Measurements from ENCODE around the gene PRCD.

The PRCD gene

GRCh38 chr17:76500074-76500746 is 39.6 kb upstream of the PRCD start:
- TF ChIP-seq, protein P1, sequence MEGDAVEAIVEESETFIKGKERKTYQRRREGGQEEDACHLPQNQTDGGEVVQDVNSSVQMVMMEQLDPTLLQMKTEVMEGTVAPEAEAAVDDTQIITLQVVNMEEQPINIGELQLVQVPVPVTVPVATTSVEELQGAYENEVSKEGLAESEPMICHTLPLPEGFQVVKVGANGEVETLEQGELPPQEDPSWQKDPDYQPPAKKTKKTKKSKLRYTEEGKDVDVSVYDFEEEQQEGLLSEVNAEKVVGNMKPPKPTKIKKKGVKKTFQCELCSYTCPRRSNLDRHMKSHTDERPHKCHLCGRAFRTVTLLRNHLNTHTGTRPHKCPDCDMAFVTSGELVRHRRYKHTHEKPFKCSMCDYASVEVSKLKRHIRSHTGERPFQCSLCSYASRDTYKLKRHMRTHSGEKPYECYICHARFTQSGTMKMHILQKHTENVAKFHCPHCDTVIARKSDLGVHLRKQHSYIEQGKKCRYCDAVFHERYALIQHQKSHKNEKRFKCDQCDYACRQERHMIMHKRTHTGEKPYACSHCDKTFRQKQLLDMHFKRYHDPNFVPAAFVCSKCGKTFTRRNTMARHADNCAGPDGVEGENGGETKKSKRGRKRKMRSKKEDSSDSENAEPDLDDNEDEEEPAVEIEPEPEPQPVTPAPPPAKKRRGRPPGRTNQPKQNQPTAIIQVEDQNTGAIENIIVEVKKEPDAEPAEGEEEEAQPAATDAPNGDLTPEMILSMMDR (conservative IDR thresholded peaks at IDR 0.05; ENCODE audit: low read depth, low read length): no peak
- no peak for DNase-seq (ENCODE audit: low read depth)
- H3K4me3 ChIP-seq (ENCODE audit: low read depth, low read length): peak overlapping the region; percentile 72

GRCh38 chr17:76500747-76501017 is 39.2 kb upstream of the PRCD start:
- DNase-seq (ENCODE audit: low read depth): no peak

GRCh38 chr17:76501018-76501826 is 38.6 kb upstream of the PRCD start, which contains the start of gene RHBDF2:
Gene RHBDF2 (minus strand): TSS chr17:76501423. CDS start chr17:76481524, 19,899 bp downstream.
- TF ChIP-seq, protein P1 (conservative IDR thresholded peaks at IDR 0.05; ENCODE audit: low read depth, low read length): no peak
- peak; percentile 80 for DNase-seq (ENCODE audit: low read depth)
- peak within 1 kb of the TSS; percentile 72 for H3K4me3 ChIP-seq (ENCODE audit: low read depth, low read length)

More at GRCh38 chr17:76500747-76501017, 39.2 kb upstream of the PRCD start:
- H3K4me3 ChIP-seq (ENCODE audit: low read depth, low read length): peak overlapping the region; percentile 72
- TF ChIP-seq, protein P1 (conservative IDR thresholded peaks at IDR 0.05; ENCODE audit: low read depth, low read length): no peak

DNA sequence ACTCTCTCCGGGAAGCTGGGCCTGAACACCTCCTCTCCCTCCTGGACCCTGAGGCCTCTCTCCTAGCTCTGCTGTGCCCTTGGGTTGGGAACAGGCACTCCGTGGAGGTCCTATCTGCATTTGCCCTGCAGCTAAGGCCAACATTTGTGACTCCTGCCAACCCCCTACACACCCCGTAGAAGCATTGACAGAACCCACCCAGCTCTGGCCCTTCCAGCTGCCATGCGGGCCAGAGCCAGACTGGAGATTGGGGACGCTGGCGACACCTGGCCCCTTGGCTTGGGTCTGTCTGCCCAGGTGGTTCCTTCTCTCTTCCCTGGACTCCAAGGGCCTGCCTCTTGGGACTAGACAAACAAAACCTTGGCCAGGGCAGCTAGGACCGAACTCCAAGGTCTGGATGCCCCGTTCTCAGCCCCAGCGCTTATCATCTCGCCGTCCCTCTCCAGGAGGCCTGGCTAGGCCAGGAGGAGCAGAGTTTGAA is 38.0 kb upstream of the PRCD start:
- TF ChIP-seq, protein P1 (conservative IDR thresholded peaks at IDR 0.05; ENCODE audit: low read depth, low read length): no peak
- peak overlapping the region; percentile 72 for H3K4me3 ChIP-seq (ENCODE audit: low read depth, low read length)
- no peak for DNase-seq (ENCODE audit: low read depth)

DNA sequence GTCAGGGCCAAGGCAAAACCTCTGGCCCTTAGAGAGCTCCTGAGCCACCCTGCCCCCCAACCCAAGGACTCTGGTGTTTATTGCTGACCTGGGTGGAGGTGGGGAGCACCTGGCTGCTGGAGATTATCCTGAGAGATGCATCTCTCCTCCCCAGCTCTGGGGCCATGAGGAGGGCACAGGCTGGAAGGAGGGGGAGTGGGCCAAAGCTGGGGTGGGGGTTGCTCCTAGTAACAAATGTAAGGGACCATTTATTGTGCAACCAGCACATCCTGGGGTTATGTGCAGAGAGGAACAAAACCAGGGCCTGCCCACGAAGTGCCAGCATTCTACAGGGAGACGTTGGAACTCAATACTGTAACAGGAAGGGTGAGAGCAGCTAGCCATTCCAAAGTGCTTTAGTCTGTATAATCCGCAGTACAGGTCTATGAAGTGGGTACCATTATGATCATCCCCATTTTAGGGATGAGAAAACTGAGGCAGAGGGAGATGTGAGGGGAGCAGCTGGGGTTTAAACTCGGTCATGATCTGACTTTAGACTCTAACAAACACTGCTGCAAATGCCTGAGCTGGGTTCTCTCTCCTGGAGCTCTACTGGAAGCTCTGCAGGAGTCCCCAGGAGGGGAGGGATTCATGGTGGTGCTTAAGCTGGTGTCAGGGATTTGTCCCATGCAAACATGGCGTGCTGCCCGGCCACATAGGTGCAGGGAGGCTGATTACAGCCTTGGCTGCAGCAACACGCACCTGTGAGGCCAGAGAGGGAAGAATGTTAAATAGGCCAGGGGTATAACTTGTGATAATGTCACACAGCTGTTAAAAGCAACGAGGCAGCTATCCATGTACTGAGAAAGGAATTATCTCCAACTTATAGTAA is 37.3 kb upstream of the PRCD start:
- no peak for DNase-seq (ENCODE audit: low read depth)

DNA sequence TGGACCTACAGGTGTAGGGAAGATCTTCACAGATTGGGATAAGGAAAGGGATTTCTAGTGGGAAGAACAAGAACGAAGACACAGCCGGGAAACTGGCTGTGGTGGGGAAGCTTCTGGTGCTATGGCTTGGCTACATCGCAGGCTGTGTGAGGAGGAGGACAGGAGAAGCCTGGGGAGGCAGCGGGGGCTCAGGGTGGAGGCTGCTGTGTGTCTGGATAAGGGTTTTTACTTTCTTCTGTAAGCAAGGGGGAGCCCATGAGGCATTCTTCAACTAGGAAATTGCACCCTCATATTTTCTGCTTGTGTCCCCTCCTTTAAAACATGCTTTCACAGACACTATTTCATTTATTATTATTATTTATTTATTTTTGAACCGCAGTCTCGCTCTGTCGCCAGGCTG is 35.7 kb upstream of the PRCD start:
- H3K4me3 ChIP-seq (ENCODE audit: low read depth, low read length): no peak overlapping the region
- TF ChIP-seq, protein P1 (conservative IDR thresholded peaks at IDR 0.05; ENCODE audit: low read depth, low read length): peak; percentile 48
- peak; percentile 38 for DNase-seq (ENCODE audit: low read depth)

More for the DNA sequence above, 37.3 kb upstream of the PRCD start:
- no peak overlapping the region for H3K4me3 ChIP-seq (ENCODE audit: low read depth, low read length)
- TF ChIP-seq, protein P1 (conservative IDR thresholded peaks at IDR 0.05; ENCODE audit: low read depth, low read length): no peak

All from choroid plexus epithelial cell (primary cell).